ENCODE data around the gene CENPX. TPM values are rescaled to one million over a fixed set of nuclear protein-coding genes. Genes with fewer than 3 reads are reported as not detected.

CENPX gene
- total and polyA plus RNA-seq, 2 of the 13 experiments (the other 11 are each of a cell fraction or from before 2014, with no cell fraction given), result 92.7 to 170 TPM

DNA sequence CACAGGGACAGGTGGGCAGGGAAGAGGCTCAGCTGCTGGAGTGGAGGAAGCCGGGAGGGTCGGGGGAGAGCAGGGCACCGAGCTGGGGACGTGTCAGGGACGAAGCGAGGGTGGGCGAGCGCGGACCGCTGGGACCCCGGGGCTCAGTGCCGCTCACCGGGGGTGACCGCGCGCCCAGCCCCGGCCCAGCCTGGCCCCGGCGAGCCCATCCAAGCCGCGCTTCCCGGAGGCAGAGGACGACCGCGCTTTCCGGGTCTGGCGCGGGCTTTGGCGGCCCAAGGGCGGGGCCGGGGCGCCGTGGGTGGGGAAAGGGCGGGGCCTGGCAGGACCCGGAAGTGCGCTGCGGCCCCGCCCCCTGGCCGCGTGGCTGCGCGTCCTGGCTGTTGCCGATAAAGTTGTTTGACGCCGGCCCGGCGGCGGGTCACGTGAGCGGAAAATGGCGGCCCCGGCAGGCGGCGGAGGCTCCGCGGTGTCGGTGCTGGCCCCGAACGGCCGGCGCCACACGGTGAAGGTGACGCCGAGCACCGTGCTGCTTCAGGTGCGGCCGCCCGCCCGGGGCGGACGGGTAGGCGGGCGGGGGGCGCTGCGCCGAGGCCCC, 45.4 kb downstream of the CENPX start, which contains the start of gene ASPSCR1 (continued):
- TF ChIP-seq SP5 (CRISPR knock-in tag; IDR thresholded peaks at IDR 0.05; ENCODE audit: borderline replicate concordance, low read depth) (peak; percentile 89), IRX3 (CRISPR knock-in tag; IDR thresholded peaks at IDR 0.05; ENCODE audit: borderline replicate concordance, low read depth) (no peak), ZNF543 (CRISPR knock-in tag; IDR thresholded peaks at IDR 0.05) (peak; percentile 2; the same call in 1 of the 2 replicates), ZNF484 (CRISPR knock-in tag; IDR thresholded peaks at IDR 0.05; ENCODE audit: borderline replicate concordance, low read depth) (peak; percentile 69; the same call in 1 of the 2 replicates), ADNP (CRISPR knock-in tag; IDR thresholded peaks at IDR 0.05) (no peak), ZFY (CRISPR knock-in tag; IDR thresholded peaks at IDR 0.05) (peak; percentile 80; the same call in 1 of the 2 replicates), MBNL3 (CRISPR knock-in tag; conservative IDR thresholded peaks at IDR 0.05) (no peak), TARDBP (CRISPR knock-in tag; IDR thresholded peaks at IDR 0.05) (peak; percentile 83; the same call in 1 of the 2 replicates), SRF (IDR thresholded peaks at IDR 0.05; ENCODE audit: low read depth, low read length) (no peak), MXD4 (CRISPR knock-in tag; IDR thresholded peaks at IDR 0.05) (peak; percentile 94; the same call in 1 of the 2 replicates), MAFK (conservative IDR thresholded peaks at IDR 0.05 in 1 of 2, IDR thresholded peaks at IDR 0.05 in 1 of 2; ENCODE audit: low read length in 2 of 2) (no peak), PHF5A (CRISPR knock-in tag; IDR thresholded peaks at IDR 0.05; ENCODE audit: low read depth, unreplicated experiment) (no peak)
- TF ChIP-seq, protein P1, sequence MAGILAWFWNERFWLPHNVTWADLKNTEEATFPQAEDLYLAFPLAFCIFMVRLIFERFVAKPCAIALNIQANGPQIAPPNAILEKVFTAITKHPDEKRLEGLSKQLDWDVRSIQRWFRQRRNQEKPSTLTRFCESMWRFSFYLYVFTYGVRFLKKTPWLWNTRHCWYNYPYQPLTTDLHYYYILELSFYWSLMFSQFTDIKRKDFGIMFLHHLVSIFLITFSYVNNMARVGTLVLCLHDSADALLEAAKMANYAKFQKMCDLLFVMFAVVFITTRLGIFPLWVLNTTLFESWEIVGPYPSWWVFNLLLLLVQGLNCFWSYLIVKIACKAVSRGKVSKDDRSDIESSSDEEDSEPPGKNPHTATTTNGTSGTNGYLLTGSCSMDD (CRISPR knock-in tag; IDR thresholded peaks at IDR 0.05), result no peak; the same call in 1 of the 2 replicates
- TF ChIP-seq, protein P2, sequence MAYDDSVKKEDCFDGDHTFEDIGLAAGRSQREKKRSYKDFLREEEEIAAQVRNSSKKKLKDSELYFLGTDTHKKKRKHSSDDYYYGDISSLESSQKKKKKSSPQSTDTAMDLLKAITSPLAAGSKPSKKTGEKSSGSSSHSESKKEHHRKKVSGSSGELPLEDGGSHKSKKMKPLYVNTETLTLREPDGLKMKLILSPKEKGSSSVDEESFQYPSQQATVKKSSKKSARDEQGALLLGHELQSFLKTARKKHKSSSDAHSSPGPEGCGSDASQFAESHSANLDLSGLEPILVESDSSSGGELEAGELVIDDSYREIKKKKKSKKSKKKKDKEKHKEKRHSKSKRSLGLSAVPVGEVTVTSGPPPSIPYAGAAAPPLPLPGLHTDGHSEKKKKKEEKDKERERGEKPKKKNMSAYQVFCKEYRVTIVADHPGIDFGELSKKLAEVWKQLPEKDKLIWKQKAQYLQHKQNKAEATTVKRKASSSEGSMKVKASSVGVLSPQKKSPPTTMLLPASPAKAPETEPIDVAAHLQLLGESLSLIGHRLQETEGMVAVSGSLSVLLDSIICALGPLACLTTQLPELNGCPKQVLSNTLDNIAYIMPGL (CRISPR knock-in tag; IDR thresholded peaks at IDR 0.05; ENCODE audit: borderline replicate concordance in 1 of 2, low read depth in 1 of 2), result peak in 1 of 2 experiments; percentile 52; a peak in 2 of 4 replicates
- TF ChIP-seq, protein P3, sequence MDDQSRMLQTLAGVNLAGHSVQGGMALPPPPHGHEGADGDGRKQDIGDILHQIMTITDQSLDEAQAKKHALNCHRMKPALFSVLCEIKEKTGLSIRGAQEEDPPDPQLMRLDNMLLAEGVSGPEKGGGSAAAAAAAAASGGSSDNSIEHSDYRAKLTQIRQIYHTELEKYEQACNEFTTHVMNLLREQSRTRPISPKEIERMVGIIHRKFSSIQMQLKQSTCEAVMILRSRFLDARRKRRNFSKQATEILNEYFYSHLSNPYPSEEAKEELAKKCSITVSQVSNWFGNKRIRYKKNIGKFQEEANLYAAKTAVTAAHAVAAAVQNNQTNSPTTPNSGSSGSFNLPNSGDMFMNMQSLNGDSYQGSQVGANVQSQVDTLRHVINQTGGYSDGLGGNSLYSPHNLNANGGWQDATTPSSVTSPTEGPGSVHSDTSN (CRISPR knock-in tag; IDR thresholded peaks at IDR 0.05; ENCODE audit: borderline replicate concordance), result peak; percentile 15; the same call in 1 of the 2 replicates
- TF ChIP-seq, protein P4, sequence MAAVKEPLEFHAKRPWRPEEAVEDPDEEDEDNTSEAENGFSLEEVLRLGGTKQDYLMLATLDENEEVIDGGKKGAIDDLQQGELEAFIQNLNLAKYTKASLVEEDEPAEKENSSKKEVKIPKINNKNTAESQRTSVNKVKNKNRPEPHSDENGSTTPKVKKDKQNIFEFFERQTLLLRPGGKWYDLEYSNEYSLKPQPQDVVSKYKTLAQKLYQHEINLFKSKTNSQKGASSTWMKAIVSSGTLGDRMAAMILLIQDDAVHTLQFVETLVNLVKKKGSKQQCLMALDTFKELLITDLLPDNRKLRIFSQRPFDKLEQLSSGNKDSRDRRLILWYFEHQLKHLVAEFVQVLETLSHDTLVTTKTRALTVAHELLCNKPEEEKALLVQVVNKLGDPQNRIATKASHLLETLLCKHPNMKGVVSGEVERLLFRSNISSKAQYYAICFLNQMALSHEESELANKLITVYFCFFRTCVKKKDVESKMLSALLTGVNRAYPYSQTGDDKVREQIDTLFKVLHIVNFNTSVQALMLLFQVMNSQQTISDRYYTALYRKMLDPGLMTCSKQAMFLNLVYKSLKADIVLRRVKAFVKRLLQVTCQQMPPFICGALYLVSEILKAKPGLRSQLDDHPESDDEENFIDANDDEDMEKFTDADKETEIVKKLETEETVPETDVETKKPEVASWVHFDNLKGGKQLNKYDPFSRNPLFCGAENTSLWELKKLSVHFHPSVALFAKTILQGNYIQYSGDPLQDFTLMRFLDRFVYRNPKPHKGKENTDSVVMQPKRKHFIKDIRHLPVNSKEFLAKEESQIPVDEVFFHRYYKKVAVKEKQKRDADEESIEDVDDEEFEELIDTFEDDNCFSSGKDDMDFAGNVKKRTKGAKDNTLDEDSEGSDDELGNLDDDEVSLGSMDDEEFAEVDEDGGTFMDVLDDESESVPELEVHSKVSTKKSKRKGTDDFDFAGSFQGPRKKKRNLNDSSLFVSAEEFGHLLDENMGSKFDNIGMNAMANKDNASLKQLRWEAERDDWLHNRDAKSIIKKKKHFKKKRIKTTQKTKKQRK (IDR thresholded peaks at IDR 0.05; ENCODE audit: low read length), result no peak

All from HepG2 (cell line).